Memory B cell (primary cell): ENCODE measurements around the gene IFT80.

Experiments
- ATAC-seq: fragments of 150-1000 bp; cut with Tn5 transposase; 2 replicates; pipeline ENCODE4 v1.10.0; 2021; ENCODE audit warnings: low read depth, mild to moderate bottlenecking, moderate library complexity
- DNase-seq, 2 donors: peaks; one replicate each; pipeline ENCODE4 v3.0.0; 2022; ENCODE audit warnings: low spot score in 2 of 2
- H3K27ac Mint-ChIP-seq: one replicate; pipeline ENCODE4 v1.8.0; 2022; ENCODE audit warnings: mild to moderate bottlenecking, moderate library complexity, mixed read lengths
- H3K27me3 Mint-ChIP-seq: one replicate; pipeline ENCODE4 v1.8.0; 2022; ENCODE audit warnings: mixed read lengths
- H3K36me3 Mint-ChIP-seq: one replicate; pipeline ENCODE4 v1.8.0; 2022; ENCODE audit warnings: mild to moderate bottlenecking, mixed read lengths
- H3K4me1 Mint-ChIP-seq: one replicate; pipeline ENCODE4 v1.8.0; 2022; ENCODE audit warnings: mixed read lengths
- H3K4me3 Mint-ChIP-seq: one replicate; pipeline ENCODE4 v1.8.0; 2022; ENCODE audit warnings: mild to moderate bottlenecking, moderate library complexity, mixed read lengths
- H3K9me3 Mint-ChIP-seq: one replicate; pipeline ENCODE4 v1.8.0; 2022; ENCODE audit warnings: mixed read lengths

Gene IFT80

GRCh38 chr3:160390565-160391138 lies 8.4 kb downstream of the IFT80 start:
- H3K9me3 Mint-ChIP-seq: no peaks in the 10 kb centered on the region
- no peaks in the 10 kb centered on the region for H3K27me3 Mint-ChIP-seq
- peaks cover 3% of the 10 kb centered on the region for H3K36me3 Mint-ChIP-seq
- DNase-seq (no peak), ATAC-seq (peak; percentile 22)
- peaks cover 8% of the 10 kb centered on the region for H3K4me1 Mint-ChIP-seq
- H3K4me3 Mint-ChIP-seq: no peak overlapping the region
- H3K27ac Mint-ChIP-seq: no peak overlapping the region

GRCh38 chr3:160384639-160385318 lies 14.2 kb downstream of the IFT80 start:
- Mint-ChIP-seq H3K9me3 (no peaks in the 10 kb centered on the region), H3K27ac (no peak overlapping the region), H3K27me3 (no peaks in the 10 kb centered on the region), H3K4me1 (no peaks in the 10 kb centered on the region), H3K36me3 (peaks cover 12% of the 10 kb centered on the region), H3K4me3 (no peak overlapping the region)
- DNase-seq: no peak
- ATAC-seq: no peak

DNA sequence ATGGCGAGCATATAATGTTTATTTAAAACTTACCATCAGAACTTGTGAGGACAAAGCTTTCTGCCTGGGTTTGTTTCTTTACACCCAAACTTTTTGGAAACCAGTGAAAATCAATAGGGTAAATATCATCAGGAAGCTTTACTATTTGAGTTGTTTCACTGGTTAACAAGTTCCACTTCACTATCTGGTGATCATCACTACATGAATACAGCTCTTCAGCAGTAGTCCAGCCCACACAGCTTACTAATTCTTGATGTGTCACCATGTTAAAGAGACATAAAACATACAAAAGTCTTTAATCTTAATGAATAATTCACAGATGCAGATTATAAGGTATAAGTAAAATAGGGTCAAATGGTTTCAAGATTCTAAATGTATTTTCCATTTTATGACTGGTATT lies 17.6 kb downstream of the IFT80 start:
- Mint-ChIP-seq H3K27ac (no peak overlapping the region), H3K4me3 (no peak overlapping the region), H3K4me1 (no peaks in the 10 kb centered on the region), H3K27me3 (no peaks in the 10 kb centered on the region), H3K9me3 (no peaks in the 10 kb centered on the region), H3K36me3 (peaks cover 17% of the 10 kb centered on the region)
- ATAC-seq (no peak), DNase-seq (no peak)

DNA sequence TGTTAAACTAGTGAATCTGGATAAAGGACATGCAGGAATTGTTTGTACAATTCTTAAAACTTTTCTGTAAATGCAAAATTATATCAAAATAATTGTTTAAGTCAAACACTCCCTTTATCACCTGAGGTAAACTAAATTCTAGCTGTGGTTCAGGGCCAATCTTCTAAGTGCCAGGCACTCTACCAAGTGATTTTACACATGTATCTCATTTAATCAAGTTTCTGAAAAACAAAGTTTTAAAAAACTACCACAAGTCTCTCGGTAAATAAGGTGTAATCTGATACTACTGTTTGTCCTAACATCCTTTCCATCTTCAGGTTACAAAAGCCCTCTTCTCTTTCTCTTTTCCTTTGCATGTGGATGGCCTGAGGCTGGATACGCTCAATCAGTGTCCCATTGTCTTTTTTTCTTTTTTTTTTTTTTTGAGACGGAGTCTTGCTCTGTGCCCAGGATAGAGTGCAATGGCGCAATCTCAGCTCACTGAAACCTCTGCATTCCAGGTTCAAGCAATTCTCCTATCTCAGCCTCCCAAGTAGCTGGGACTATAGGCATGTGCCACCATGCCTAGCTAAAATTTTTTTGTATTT lies 19.3 kb downstream of the IFT80 start:
- H3K27me3 Mint-ChIP-seq: no peaks in the 10 kb centered on the region
- H3K4me3 Mint-ChIP-seq: no peak overlapping the region
- H3K9me3 Mint-ChIP-seq: no peaks in the 10 kb centered on the region
- no peak overlapping the region for H3K27ac Mint-ChIP-seq
- H3K36me3 Mint-ChIP-seq: peaks cover 22% of the 10 kb centered on the region
- ATAC-seq: no peak
- no peak for DNase-seq
- H3K4me1 Mint-ChIP-seq: no peaks in the 10 kb centered on the region

- DNase-seq: no peak
- no peaks in the 10 kb centered on the region for H3K9me3 Mint-ChIP-seq
- ATAC-seq: no peak
- H3K4me3 Mint-ChIP-seq: no peak overlapping the region
- H3K27me3 Mint-ChIP-seq: no peaks in the 10 kb centered on the region
- no peak overlapping the region for H3K27ac Mint-ChIP-seq
- H3K4me1 Mint-ChIP-seq: no peaks in the 10 kb centered on the region
- H3K36me3 Mint-ChIP-seq: peaks cover 30% of the 10 kb centered on the region
Observed at GRCh38 chr3:160378331-160379109, 20.5 kb downstream of the IFT80 start.

DNA sequence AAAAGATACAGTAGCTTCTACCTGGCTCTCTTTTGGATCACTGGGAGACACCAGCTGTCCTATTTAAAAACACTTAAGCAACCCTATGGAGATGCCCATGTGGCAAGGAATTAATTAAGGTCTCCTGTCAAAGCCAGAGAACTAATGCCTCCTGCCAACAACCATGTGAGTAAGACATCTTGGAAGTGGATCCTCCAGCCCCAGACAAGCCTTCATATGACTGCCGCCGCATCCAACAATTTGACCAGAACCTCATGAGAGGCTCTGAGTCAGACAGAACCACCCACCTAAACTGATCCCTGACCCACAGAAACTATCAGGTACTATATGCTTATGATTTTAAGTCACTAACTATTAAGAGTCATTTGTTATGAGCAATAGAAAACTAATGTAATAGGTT lies 22.3 kb downstream of the IFT80 start:
- ATAC-seq (no peak), DNase-seq (no peak)
- no peaks in the 10 kb centered on the region for H3K9me3 Mint-ChIP-seq
- no peak overlapping the region for H3K27ac Mint-ChIP-seq
- H3K4me3 Mint-ChIP-seq: no peak overlapping the region
- no peaks in the 10 kb centered on the region for H3K4me1 Mint-ChIP-seq
- no peaks in the 10 kb centered on the region for H3K27me3 Mint-ChIP-seq
- H3K36me3 Mint-ChIP-seq: peaks cover 31% of the 10 kb centered on the region

- H3K36me3 Mint-ChIP-seq: peaks cover 31% of the 10 kb centered on the region
- peaks cover 7% of the 10 kb centered on the region for H3K4me1 Mint-ChIP-seq
- H3K9me3 Mint-ChIP-seq: no peaks in the 10 kb centered on the region
- DNase-seq (no peak), ATAC-seq (no peak)
- no peak overlapping the region for H3K27ac Mint-ChIP-seq
- no peaks in the 10 kb centered on the region for H3K27me3 Mint-ChIP-seq
- no peak overlapping the region for H3K4me3 Mint-ChIP-seq
Observed at GRCh38 chr3:160374925-160375324, 24.1 kb downstream of the IFT80 start.

GRCh38 chr3:160374472-160374871 lies 24.6 kb downstream of the IFT80 start:
- no peaks in the 10 kb centered on the region for H3K27me3 Mint-ChIP-seq
- no peak overlapping the region for H3K27ac Mint-ChIP-seq
- ATAC-seq: no peak
- peaks cover 7% of the 10 kb centered on the region for H3K4me1 Mint-ChIP-seq
- H3K9me3 Mint-ChIP-seq: no peaks in the 10 kb centered on the region
- no peak for DNase-seq
- H3K36me3 Mint-ChIP-seq: peaks cover 29% of the 10 kb centered on the region
- H3K4me3 Mint-ChIP-seq: no peak overlapping the region

GRCh38 chr3:160373655-160374054 lies 25.4 kb downstream of the IFT80 start:
- Mint-ChIP-seq H3K4me3 (no peak overlapping the region), H3K36me3 (peaks cover 27% of the 10 kb centered on the region), H3K27me3 (no peaks in the 10 kb centered on the region), H3K4me1 (peaks cover 7% of the 10 kb centered on the region), H3K27ac (no peak overlapping the region), H3K9me3 (no peaks in the 10 kb centered on the region)
- ATAC-seq: no peak
- DNase-seq: no peak

- Mint-ChIP-seq H3K36me3 (peaks cover 27% of the 10 kb centered on the region), H3K4me3 (no peak overlapping the region)
Observed at GRCh38 chr3:160372780-160373179, 26.2 kb downstream of the IFT80 start.

DNA sequence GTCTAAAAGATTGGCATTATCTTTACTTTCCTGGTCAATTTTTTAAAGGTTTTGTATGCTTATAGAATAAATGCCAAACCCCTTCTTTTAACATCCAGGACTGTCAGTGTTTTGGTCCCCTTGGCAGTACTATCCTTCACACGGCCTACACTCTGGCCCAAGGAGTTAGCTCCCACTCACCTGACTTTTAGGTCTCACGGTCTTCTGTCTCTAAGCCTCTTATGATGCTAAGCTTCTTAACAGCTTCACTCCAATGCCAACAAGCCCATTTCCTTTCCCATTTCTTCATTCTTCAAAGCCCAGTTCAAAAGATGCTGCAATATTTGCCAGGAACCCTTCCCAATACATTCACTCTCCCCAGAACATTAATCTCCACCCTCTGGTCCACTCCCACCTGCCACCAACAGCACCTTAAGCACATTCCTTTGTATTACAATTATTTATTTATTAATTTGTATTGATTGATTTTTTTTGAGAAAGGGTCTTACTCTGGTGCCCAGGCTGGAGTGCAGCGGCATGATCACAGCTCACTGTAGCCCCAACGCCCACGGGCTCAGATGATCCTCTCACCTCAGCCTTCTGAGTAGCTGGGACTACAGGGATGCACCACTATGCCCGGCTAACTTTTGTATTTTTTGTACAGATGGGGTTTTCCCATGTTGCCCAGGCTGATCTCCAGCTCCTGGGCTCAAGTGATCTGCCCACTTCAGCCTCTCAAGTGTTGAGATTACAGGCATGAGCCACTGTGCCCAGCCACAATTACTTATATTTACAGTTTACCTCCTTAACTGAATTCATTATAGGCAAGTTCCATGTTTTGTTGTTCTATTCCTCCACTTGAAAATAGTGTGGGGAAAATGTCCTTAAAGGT lies 27.8 kb downstream of the IFT80 start:
- Mint-ChIP-seq H3K4me1 (peaks cover 7% of the 10 kb centered on the region), H3K36me3 (peaks cover 26% of the 10 kb centered on the region), H3K27me3 (no peaks in the 10 kb centered on the region), H3K4me3 (no peak overlapping the region), H3K27ac (no peak overlapping the region), H3K9me3 (no peaks in the 10 kb centered on the region)
- ATAC-seq (no peak), DNase-seq (no peak)

More at GRCh38 chr3:160372780-160373179, 26.2 kb downstream of the IFT80 start:
- ATAC-seq (no peak), DNase-seq (no peak)
- H3K27ac Mint-ChIP-seq: no peak overlapping the region
- no peaks in the 10 kb centered on the region for H3K9me3 Mint-ChIP-seq
- no peaks in the 10 kb centered on the region for H3K27me3 Mint-ChIP-seq
- H3K4me1 Mint-ChIP-seq: peaks cover 7% of the 10 kb centered on the region

GRCh38 chr3:160369784-160370183 lies 29.2 kb downstream of the IFT80 start:
- no peaks in the 10 kb centered on the region for H3K27me3 Mint-ChIP-seq
- no peak overlapping the region for H3K27ac Mint-ChIP-seq
- DNase-seq (no peak), ATAC-seq (no peak)
- H3K4me3 Mint-ChIP-seq: no peak overlapping the region
- H3K36me3 Mint-ChIP-seq: peaks cover 21% of the 10 kb centered on the region
- H3K9me3 Mint-ChIP-seq: no peaks in the 10 kb centered on the region
- H3K4me1 Mint-ChIP-seq: peaks cover 7% of the 10 kb centered on the region

DNA sequence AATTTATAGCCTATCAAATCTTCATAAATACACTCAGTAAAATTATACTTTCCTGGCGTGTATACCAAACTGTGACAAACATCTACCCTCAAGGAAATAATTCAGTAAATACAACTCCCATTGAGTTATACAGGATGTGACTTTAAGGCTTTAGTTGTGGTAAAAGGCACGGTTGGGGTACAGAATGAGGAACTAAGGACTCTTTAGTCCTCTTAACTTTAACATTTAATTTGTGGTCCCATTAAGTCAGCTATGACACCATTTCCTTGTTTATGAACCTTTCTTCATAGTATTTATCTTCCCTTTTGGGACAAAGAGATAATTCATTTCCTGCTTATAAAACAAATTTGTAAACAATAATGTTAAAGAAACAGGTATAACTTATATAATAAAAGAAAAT lies 30.2 kb downstream of the IFT80 start:
- Mint-ChIP-seq H3K9me3 (no peaks in the 10 kb centered on the region), H3K27me3 (no peaks in the 10 kb centered on the region), H3K36me3 (peaks cover 20% of the 10 kb centered on the region), H3K27ac (no peak overlapping the region), H3K4me1 (peaks cover 7% of the 10 kb centered on the region), H3K4me3 (no peak overlapping the region)
- DNase-seq (peak in 1 of 2 donors; percentile 2), ATAC-seq (peak; percentile 84)
